ENCODE measurements around the gene SCMH1. TPM values are rescaled to one million over a fixed set of nuclear protein-coding genes. Genes with fewer than 3 reads are reported as not detected.

The SCMH1 gene
- total RNA-seq, 1 experiment from 2014 or later = 25.9 TPM

- TSS peak; percentile 40 for BruUV-seq (replicated peaks)
- H3K9me3 Mint-ChIP-seq (ENCODE audit: low read depth, unreplicated experiment) = no peaks in the 10 kb centered on the region
- H3K27me3 Mint-ChIP-seq (ENCODE audit: unreplicated experiment) = no peaks in the 10 kb centered on the region
- H3K36me3 Mint-ChIP-seq (ENCODE audit: insufficient read depth, unreplicated experiment) = peaks cover 8% of the 10 kb centered on the region
- intact Hi-C loops (cut with micrococcal nuclease; ENCODE audit: unreplicated experiment) = no loop called here
- peak; percentile 24 for DNase-seq
- peaks cover 32% of the 10 kb centered on the region for H3K4me1 Mint-ChIP-seq (ENCODE audit: low read depth, unreplicated experiment)
- H3K4me3 Mint-ChIP-seq (ENCODE audit: low read depth, unreplicated experiment) = peak overlapping the region; percentile 45
- no peak for TF ChIP-seq CTCF (IDR thresholded peaks at IDR 0.05; ENCODE audit: unreplicated experiment)
- CTCF ChIA-PET = no interaction called here
- peak overlapping the region; percentile 16 for H3K27ac Mint-ChIP-seq (ENCODE audit: unreplicated experiment)
These were observed 404 bp upstream of the SCMH1 start for GRCh38 chr1:41242342-41243078.

- Mint-ChIP-seq H3K36me3 (ENCODE audit: insufficient read depth, unreplicated experiment) (peaks cover 8% of the 10 kb centered on the region), H3K4me3 (ENCODE audit: low read depth, unreplicated experiment) (peak overlapping the region; percentile 83), H3K27ac (ENCODE audit: unreplicated experiment) (peak overlapping the region; percentile 88), H3K4me1 (ENCODE audit: low read depth, unreplicated experiment) (peaks cover 26% of the 10 kb centered on the region), H3K9me3 (ENCODE audit: low read depth, unreplicated experiment) (no peaks in the 10 kb centered on the region), H3K27me3 (ENCODE audit: unreplicated experiment) (no peaks in the 10 kb centered on the region)
- BruUV-seq (replicated peaks) = no TSS peak
- intact Hi-C loops (cut with micrococcal nuclease; ENCODE audit: unreplicated experiment) = no loop called here
- DNase-seq = peak; percentile 67
- no peak for TF ChIP-seq CTCF (IDR thresholded peaks at IDR 0.05; ENCODE audit: unreplicated experiment)
- CTCF ChIA-PET = interaction anchor here (0.6 to 1.2 kb wide), 3 partner anchors 21 to 238 kb away, joined by 3 read pairs; no protein-coding TSS in a partner anchor
These were observed 755 bp downstream of the SCMH1 start for GRCh38 chr1:41241354-41241748.

- BruUV-seq (replicated peaks) = TSS peak; percentile 38
- no peaks in the 10 kb centered on the region for H3K27me3 Mint-ChIP-seq (ENCODE audit: unreplicated experiment)
- peak overlapping the region; percentile 83 for H3K4me3 Mint-ChIP-seq (ENCODE audit: low read depth, unreplicated experiment)
- no peak for TF ChIP-seq CTCF (IDR thresholded peaks at IDR 0.05; ENCODE audit: unreplicated experiment)
- intact Hi-C loops (cut with micrococcal nuclease; ENCODE audit: unreplicated experiment) = no loop called here
- H3K9me3 Mint-ChIP-seq (ENCODE audit: low read depth, unreplicated experiment) = no peaks in the 10 kb centered on the region
- peak overlapping the region; percentile 88 for H3K27ac Mint-ChIP-seq (ENCODE audit: unreplicated experiment)
- DNase-seq = no peak
- CTCF ChIA-PET = interaction anchor here (0.7 to 1.2 kb wide), 4 partner anchors 21 to 683 kb away, joined by 3 read pairs; no protein-coding TSS in a partner anchor
- peaks cover 26% of the 10 kb centered on the region for H3K4me1 Mint-ChIP-seq (ENCODE audit: low read depth, unreplicated experiment)
- peaks cover 8% of the 10 kb centered on the region for H3K36me3 Mint-ChIP-seq (ENCODE audit: insufficient read depth, unreplicated experiment)
These were observed 1.2 kb downstream of the SCMH1 start for GRCh38 chr1:41240781-41241353.

GRCh38 chr1:41239988-41240610 is 2.0 kb downstream of the SCMH1 start:
- TF ChIP-seq CTCF (IDR thresholded peaks at IDR 0.05; ENCODE audit: unreplicated experiment) = no peak
- H3K4me1 Mint-ChIP-seq (ENCODE audit: low read depth, unreplicated experiment) = peaks cover 19% of the 10 kb centered on the region
- BruUV-seq (replicated peaks) = no TSS peak
- no peaks in the 10 kb centered on the region for H3K9me3 Mint-ChIP-seq (ENCODE audit: low read depth, unreplicated experiment)
- no peak for DNase-seq
- intact Hi-C loops (cut with micrococcal nuclease; ENCODE audit: unreplicated experiment) = loop anchor here (5.0 kb wide), 1 partner anchor 118 kb away; no protein-coding TSS in a partner anchor
- CTCF ChIA-PET = interaction anchor here (0.7 to 1.1 kb wide), 3 partner anchors 20 to 682 kb away, joined by 3 read pairs; no protein-coding TSS in a partner anchor
- H3K27ac Mint-ChIP-seq (ENCODE audit: unreplicated experiment) = no peak overlapping the region
- H3K27me3 Mint-ChIP-seq (ENCODE audit: unreplicated experiment) = no peaks in the 10 kb centered on the region
- H3K36me3 Mint-ChIP-seq (ENCODE audit: insufficient read depth, unreplicated experiment) = peaks cover 8% of the 10 kb centered on the region
- H3K4me3 Mint-ChIP-seq (ENCODE audit: low read depth, unreplicated experiment) = peak overlapping the region; percentile 83
